Keratinocyte (primary cell): ENCODE results near the gene ARHGAP6. TPM values are rescaled to one million over a fixed set of nuclear protein-coding genes. Genes with fewer than 3 reads are reported as not detected.
"Not testable (repeated sequence)": the region's sequence is repeated elsewhere in the genome, so short reads cannot be mapped to it uniquely, and the experiment has no call there.

Experiments used
- DNase-seq: peaks from one replicate; pipeline ENCODE4 v3.0.0-alpha.2; 2011; ENCODE audit warnings: low read depth, missing footprints, low spot score
- FAIRE-seq: peaks from 2 replicates; lab custom pipeline; 2011; peaks lifted over from hg19 to GRCh38; lab: Jason Lieb, UNC
- H2AFZ ChIP-seq: 2 replicates; pipeline ENCODE4 v1.6.0; 2012; ENCODE audit warnings: low read length, control low read depth, inconsistent platforms; ENCODE audit not compliant: control insufficient read depth
- H3K27ac ChIP-seq: 2 replicates; pipeline ENCODE4 v1.5.1; 2011; ENCODE audit warnings: low read length; ENCODE audit not compliant: control insufficient read depth, insufficient read depth
- H3K27me3 ChIP-seq: 3 replicates; pipeline ENCODE4 v1.6.0; 2011; ENCODE audit warnings: low read length; ENCODE audit not compliant: control insufficient read depth, insufficient read depth; ENCODE audit errors: extremely low read depth
- H3K36me3 ChIP-seq, 2 experiments: 2 replicates in 1 of 2; 3 replicates in 1 of 2; pipeline ENCODE4 v1.5.1; 2011; ENCODE audit warnings: low read length in 2 of 2, mild to moderate bottlenecking in 1 of 2; ENCODE audit not compliant: control insufficient read depth in 2 of 2, insufficient read depth in 2 of 2; ENCODE audit errors: extremely low read depth in 1 of 2
- H3K4me1 ChIP-seq: 3 replicates; pipeline ENCODE4 v1.5.1; 2011; ENCODE audit warnings: low read length; ENCODE audit not compliant: control insufficient read depth, insufficient read depth; ENCODE audit errors: extremely low read depth
- H3K4me2 ChIP-seq: 3 replicates; pipeline ENCODE4 v1.6.0; 2011; ENCODE audit warnings: low read depth, low read length; ENCODE audit not compliant: control insufficient read depth, insufficient read depth; ENCODE audit errors: extremely low read depth
- H3K4me3 ChIP-seq, 3 experiments: fragments of 200-600 bp in 1 of 3; sonication (generic) in 1 of 3; 2 replicates in 2 of 3; 3 replicates in 1 of 3; pipeline ENCODE4 v1.5.1; 2011 to 2016; ENCODE audit warnings: low read length in 3 of 3, mild to moderate bottlenecking in 3 of 3, control low read depth in 2 of 3, inconsistent platforms in 1 of 3, low read depth in 1 of 3, mixed read lengths in 1 of 3, mixed run types in 1 of 3, moderate library complexity in 1 of 3; ENCODE audit not compliant: control insufficient read depth in 2 of 3, insufficient read depth in 2 of 3; ENCODE audit errors: extremely low read depth in 1 of 3
- H3K79me2 ChIP-seq: 2 replicates; pipeline ENCODE4 v1.6.0; 2012; ENCODE audit warnings: low read length; ENCODE audit not compliant: control insufficient read depth, insufficient read depth
- H3K9ac ChIP-seq: 3 replicates; pipeline ENCODE4 v1.6.0; 2011; ENCODE audit warnings: low read length; ENCODE audit not compliant: control insufficient read depth, insufficient read depth; ENCODE audit errors: extremely low read depth
- H3K9me1 ChIP-seq: 3 replicates; pipeline ENCODE4 v1.6.0; 2011; ENCODE audit warnings: low read length; ENCODE audit not compliant: control insufficient read depth, insufficient read depth; ENCODE audit errors: extremely low read depth
- H3K9me3 ChIP-seq: 2 replicates; pipeline ENCODE4 v1.5.1; 2012; ENCODE audit warnings: low read depth, low read length; ENCODE audit not compliant: control insufficient read depth
- H4K20me1 ChIP-seq: 3 replicates; pipeline ENCODE4 v1.6.0; 2011; ENCODE audit warnings: low read length; ENCODE audit not compliant: control insufficient read depth, insufficient read depth; ENCODE audit errors: extremely low read depth
- CTCF ChIP-seq, 3 experiments: IDR thresholded peaks in 1 of 3; conservative IDR thresholded peaks in 1 of 3; optimal IDR thresholded peaks in 1 of 3; 2 replicates in 2 of 3; 3 replicates in 1 of 3; pipeline versions ENCODE3 to v1.5.1; 2011; ENCODE audit warnings: low read length in 3 of 3, mild to moderate bottlenecking in 3 of 3, moderate library complexity in 2 of 3, control low read depth in 1 of 3, inconsistent platforms in 1 of 3; ENCODE audit not compliant: insufficient read depth in 2 of 3; ENCODE audit errors: extremely low read depth in 1 of 3
- EZH2 ChIP-seq: IDR thresholded peaks from one replicate; pipeline ENCODE4 v1.6.1; 2012; ENCODE audit warnings: inconsistent platforms, mild to moderate bottlenecking, low read length, moderate library complexity
- dilution Hi-C: fragments of 300-500 bp; cut with MboI; formaldehyde crosslinking; loops from one replicate; pipeline ENCODE4 v1.7.0; 2020; ENCODE audit warnings: low sequenced_read_pairs; ENCODE audit not compliant: extremely low pct_ligation_motif_present
- polyA plus RNA-seq, 5 experiments: library from polyadenylated mRNA; depleted of rRNA in 3 of 5; stranded (reverse) in 3 of 5; stranded (forward) in 1 of 5; unstranded in 1 of 5; fragments of >200 nt; gene quantifications; 1 replicate in 1 of 5; 2 replicates in 3 of 5; 3 replicates in 1 of 5; pipeline versions ENCODE4 v1.2.1 to v1.2.3, GENCODE V29; 2011 to 2012; ENCODE audit warnings: missing spikeins in 2 of 5, low read depth in 1 of 5, low replicate concordance in 1 of 5

ARHGAP6 gene
- polyA plus RNA-seq, 1 donor (not counting 4 experiments of a cell fraction or from before 2014, with no cell fraction given), result 0.01 TPM

GRCh38 chrX:11365426-11365825 lies 300.3 kb downstream of the ARHGAP6 start:
- Histone ChIP-seq H3K4me1 (no peaks in the 10 kb centered on the region), H3K9me3 (no peaks in the 10 kb centered on the region), H3K4me3 (no peak overlapping the region), H4K20me1 (no peaks in the 10 kb centered on the region), H3K9me1 (no peaks in the 10 kb centered on the region), H3K9ac (no peak overlapping the region), H2AFZ (no peak overlapping the region), H3K36me3 (no peaks in the 10 kb centered on the region), H3K27me3 (no peaks in the 10 kb centered on the region), H3K27ac (no peak overlapping the region), H3K4me2 (no peak overlapping the region), H3K79me2 (no peaks in the 10 kb centered on the region)
- TF ChIP-seq EZH2, result no peak
- TF ChIP-seq CTCF (optimal IDR thresholded peaks at IDR 0.05 in 1 of 3, IDR thresholded peaks at IDR 0.05 in 1 of 3, conservative IDR thresholded peaks at IDR 0.05 in 1 of 3; ENCODE audit: extremely low read depth in 1 of 3, insufficient read depth in 2 of 3, low read length in 3 of 3), result no peak
- FAIRE-seq, result no peak
- no peak for DNase-seq
- dilution Hi-C loops, result no loop called here

DNA sequence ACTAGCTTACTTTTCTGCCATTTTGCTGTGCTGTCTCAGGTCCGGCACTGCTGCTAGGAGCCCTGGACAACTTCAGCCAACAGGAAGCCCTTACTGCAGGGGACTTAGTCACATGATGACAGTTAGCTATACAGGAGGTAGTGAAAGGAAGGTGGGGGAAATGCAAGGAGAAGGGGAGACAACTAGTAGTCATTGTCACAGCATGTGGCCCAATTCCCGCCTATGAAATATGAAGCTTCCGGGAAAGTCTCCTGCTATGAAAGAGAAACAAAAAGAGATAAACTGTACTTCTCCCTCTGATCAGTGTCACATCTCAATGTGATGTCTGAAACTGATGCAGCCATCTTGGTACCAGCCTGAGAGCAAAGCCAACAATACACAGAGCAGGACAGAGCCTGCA lies 300.9 kb downstream of the ARHGAP6 start:
- DNase-seq (no peak), FAIRE-seq (no peak)
- Histone ChIP-seq H3K9ac (no peak overlapping the region), H3K27ac (no peak overlapping the region), H3K4me3 (no peak overlapping the region), H3K79me2 (no peaks in the 10 kb centered on the region), H4K20me1 (no peaks in the 10 kb centered on the region), H3K9me1 (no peaks in the 10 kb centered on the region), H3K4me1 (no peaks in the 10 kb centered on the region), H3K36me3 (no peaks in the 10 kb centered on the region), H2AFZ (no peak overlapping the region), H3K27me3 (no peaks in the 10 kb centered on the region), H3K9me3 (no peaks in the 10 kb centered on the region), H3K4me2 (no peak overlapping the region)
- dilution Hi-C loops, result no loop called here
- TF ChIP-seq EZH2, result no peak
- TF ChIP-seq CTCF (optimal IDR thresholded peaks at IDR 0.05 in 1 of 3, IDR thresholded peaks at IDR 0.05 in 1 of 3, conservative IDR thresholded peaks at IDR 0.05 in 1 of 3; ENCODE audit: extremely low read depth in 1 of 3, insufficient read depth in 2 of 3, low read length in 3 of 3), result no peak

GRCh38 chrX:11363825-11364224 lies 301.9 kb downstream of the ARHGAP6 start:
- H3K79me2 ChIP-seq, FAIRE-seq, DNase-seq, H3K4me1 ChIP-seq, H3K9ac ChIP-seq, H3K4me2 ChIP-seq, H3K27me3 ChIP-seq, H3K9me3 ChIP-seq, H2AFZ ChIP-seq, dilution Hi-C loops, H3K27ac ChIP-seq, H3K4me3 ChIP-seq, H3K9me1 ChIP-seq, H4K20me1 ChIP-seq, H3K36me3 ChIP-seq: not testable (repeated sequence)
